COLO829 (cell line): Measurements from ENCODE around the gene CNNM4.

ENCODE experiments used
- DNase-seq: peaks from one replicate; pipeline ENCODE4 v3.0.0; 2012; ENCODE audit warnings: low spot score

The CNNM4 gene

DNA sequence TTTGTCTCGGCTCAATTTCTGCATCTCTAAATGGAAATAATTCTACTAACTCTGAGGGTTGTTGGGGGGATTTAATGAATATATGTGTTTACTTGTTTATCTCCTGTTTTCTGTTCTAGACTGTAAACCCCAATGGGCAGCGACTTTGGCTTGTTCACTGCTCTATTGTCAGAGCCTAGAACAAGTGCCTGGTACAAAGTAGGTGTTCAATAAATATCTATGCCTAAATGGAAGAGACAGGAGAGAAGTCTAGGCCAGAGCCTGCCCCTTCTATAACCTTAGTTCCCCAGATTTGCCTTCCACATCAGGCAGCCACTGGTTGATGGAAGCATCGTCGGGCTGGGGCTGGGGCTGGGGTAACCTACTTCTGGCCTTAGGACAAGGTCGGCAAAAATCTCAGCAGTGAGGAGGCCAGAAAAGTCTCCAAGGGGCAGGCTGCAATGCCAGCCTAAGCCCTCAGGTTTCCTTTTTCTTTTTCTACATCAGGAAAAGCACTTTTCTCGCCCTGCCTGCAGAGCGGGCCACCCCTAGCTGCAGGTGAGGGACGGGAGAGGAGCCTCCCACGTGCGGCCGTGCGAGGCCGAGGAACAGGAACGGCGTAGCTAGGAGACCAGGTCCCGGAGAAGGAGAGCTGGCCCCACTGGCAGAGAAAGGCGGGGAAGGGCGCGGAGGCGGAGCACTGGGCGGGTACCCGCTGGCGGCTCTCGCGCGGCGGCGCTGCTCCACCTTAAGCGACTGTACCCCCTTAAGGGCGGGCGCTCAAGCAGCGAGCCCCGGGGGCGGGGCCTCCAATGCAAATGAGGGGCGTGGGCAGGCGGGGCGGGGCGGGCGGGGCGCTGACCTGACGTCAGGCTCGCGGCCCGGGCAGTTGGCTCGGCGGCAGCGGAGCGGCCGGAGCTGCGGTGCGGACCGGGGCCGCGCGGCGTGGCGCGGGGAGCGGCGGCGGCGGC, at the start of gene CNNM4:
Gene CNNM4 (plus strand): TSS at position 867 of the 950 bp plus-strand sequence. CDS start 98 bp downstream, outside the sequence.
- DNase-seq = peak; percentile 87

- DNase-seq = peak; percentile 92
Measured at GRCh38 chr2:96710985-96711384, 49.7 kb upstream of the CNNM4 start.

GRCh38 chr2:96715658-96716057, 45.0 kb upstream of the CNNM4 start:
- DNase-seq = no peak

GRCh38 chr2:96716388-96716787, 44.3 kb upstream of the CNNM4 start:
- no peak for DNase-seq

DNA sequence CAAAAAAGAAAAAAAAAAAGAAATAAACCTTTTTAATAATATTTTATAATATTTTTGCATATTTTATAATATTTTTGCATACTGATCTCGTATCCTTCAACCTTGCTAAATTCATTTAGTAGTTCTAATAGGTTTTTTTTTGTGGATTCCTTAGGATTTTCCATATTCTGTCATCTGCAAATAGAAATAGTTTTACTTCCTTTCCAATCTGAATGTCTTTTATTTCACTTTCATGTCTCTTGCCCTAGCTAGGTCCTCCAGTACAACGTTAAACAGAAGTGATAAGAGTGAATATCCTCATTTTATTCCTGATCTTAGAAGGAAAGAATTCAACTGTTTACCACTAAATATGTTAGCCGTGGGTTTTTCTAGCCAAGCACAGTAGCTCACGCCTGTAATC, 34.6 kb upstream of the CNNM4 start:
- DNase-seq = no peak

GRCh38 chr2:96727431-96727830, 33.3 kb upstream of the CNNM4 start:
- no peak for DNase-seq

- no peak for DNase-seq
Measured at GRCh38 chr2:96729748-96730147, 31.0 kb upstream of the CNNM4 start.

- DNase-seq = no peak
Measured at GRCh38 chr2:96730212-96730611, 30.5 kb upstream of the CNNM4 start.

GRCh38 chr2:96733931-96734330, 26.8 kb upstream of the CNNM4 start:
- DNase-seq = no peak

DNA sequence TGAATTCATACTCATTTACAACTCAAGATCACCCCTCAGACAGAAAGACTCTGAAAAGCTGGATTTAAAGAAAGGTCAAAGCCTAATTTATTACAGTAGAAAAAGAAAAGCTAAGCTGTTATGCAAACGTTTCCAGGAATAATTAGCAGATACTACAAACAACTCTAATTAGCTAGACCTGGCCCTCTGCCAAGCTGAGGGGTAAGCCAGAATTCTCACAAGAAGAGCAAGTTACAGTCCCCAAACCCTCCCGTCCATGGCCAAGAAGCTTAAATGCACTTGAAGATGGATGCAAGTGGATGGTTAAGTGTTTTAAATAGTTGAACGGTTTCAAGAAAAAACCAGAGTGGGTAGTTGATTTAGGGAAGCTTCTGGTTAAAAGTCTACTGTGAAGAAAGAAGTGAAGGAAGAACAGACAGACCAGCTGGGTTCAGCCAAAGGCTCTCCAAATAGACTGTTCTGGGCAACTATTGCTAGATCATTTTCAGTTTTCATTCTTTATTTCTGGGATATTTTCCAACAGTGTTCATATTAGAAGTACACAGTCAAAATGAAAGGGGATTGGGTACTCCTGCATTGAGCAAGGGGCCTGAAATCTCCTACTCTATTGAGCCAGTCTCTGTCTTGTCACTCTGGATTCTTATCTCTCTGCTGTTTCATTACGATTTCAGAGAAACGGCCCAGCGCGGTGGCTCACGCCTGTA, 25.7 kb upstream of the CNNM4 start:
- no peak for DNase-seq

DNA sequence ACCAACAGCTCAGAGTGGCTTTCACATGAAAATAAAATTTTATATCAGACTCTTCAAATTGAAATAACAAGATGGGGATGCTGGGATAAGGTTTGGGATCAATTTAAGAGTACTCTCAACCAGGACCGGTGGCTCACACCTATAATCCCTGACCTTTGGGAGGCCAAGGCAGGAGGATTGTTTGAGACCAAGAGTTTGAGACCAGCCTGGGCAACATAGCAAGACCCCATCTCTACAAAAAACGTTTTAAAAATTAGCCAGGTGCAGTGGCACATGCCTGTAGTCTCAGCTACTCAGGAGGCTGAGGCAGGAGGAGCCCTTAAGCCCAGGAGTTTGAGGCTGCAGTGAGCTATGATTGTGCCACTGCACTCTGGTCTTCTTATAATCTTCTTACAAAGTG, 23.5 kb upstream of the CNNM4 start:
- DNase-seq = no peak

- DNase-seq = no peak
Measured at GRCh38 chr2:96737831-96738230, 22.9 kb upstream of the CNNM4 start.

GRCh38 chr2:96739076-96739632, 21.5 kb upstream of the CNNM4 start:
- DNase-seq = no peak

DNA sequence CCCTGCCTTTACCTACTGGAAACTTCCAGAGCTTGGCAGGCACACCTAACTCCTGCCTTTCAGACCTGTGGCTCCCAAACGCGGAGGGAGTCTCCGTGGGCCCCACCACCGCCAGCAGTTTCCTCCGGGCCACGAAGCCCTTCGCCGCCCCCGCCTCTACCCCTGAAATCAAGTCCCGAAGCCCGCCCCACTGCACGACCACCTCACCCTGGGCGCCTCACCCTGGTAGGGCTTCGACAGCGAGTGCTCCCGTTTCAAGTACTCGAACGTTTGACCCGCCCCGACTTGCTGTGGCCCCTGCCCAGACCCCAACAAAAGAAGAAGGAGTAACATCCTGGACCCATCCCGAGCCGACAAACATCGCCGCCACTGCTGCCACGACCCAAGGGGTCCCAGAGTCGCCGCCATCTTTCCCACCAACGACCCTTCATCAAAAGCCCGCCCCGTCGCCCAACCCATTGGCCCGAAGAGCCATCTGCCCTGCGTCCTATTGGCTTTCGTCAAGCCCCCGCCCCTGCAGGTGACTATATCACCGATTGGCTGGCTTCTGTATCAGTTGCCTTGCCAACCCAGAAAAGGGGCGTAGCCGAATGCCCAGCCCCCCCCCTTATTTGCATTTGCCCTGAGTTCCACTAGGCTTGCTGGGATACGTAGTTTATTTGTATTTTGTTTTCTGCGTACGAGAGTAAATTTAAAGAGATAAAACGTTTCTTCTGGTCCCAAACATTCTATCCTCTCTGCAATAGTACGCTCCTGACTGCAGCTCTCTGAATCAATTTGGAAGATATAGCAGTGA, 20.9 kb upstream of the CNNM4 start, which contains the start of gene LMAN2L:
Gene LMAN2L (minus strand): TSS at position 432 of the 796 bp plus-strand sequence. CDS start 24 bp downstream, at position 408.
- DNase-seq = peak; percentile 93

DNA sequence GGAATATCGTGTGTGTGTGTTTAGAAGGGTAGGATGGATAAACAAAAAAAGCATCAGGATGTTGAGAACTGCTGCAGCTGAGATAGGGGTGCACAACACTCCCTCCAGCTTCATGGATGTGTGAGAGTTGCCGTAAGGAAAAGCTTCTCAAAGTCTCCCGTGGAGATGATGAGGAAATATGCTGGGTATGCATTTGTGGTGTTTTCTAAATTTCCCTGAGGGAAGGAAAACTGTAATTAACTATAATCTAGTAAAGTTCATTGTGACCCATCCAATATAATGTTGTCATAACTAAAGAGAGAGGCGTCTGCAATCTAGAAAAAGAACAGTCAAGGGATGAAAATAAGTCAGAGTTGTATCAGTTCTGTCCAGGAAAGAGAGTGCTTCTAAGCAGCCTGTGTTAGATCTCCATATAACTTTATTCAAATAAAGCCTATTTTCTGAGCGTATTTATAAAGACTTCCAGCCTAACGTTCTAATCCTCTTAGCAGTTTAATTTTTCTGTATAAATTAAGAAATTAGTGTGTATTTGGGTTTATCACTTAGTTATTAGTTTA, 13.6 kb upstream of the CNNM4 start:
- no peak for DNase-seq

- no peak for DNase-seq
Measured at GRCh38 chr2:96751800-96752199, 8.9 kb upstream of the CNNM4 start.

DNA sequence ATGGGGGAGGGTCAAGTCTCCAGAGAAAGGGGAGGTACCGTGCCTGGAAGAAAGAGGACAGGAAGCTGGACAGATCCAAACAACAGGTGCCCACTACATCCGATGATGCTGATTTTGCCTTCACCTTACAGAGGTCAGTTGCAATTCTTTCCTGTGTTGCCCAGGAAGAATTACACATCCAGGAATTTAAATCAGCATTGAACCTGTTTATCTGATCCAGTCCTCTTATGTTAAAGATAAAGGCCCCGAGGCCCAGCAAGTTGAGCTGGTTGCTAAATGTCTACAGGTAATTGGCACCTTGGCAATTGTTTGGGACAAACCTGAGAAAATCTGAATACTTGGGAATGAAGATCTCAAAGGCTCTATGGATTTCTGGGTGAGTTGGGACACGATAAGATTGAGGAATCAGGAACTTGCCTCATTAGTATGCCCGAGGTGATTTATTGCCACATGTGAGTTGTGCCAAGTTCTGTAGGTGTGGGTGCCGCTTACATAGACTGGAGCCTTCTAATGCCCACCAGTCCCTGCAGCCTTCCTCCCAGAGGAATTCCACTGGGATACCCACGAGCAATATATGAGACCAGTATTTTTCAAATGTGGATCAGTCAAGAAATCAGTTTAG, 6.9 kb upstream of the CNNM4 start:
- DNase-seq = no peak

GRCh38 chr2:96754317-96754716, 6.4 kb upstream of the CNNM4 start:
- DNase-seq = no peak

DNA sequence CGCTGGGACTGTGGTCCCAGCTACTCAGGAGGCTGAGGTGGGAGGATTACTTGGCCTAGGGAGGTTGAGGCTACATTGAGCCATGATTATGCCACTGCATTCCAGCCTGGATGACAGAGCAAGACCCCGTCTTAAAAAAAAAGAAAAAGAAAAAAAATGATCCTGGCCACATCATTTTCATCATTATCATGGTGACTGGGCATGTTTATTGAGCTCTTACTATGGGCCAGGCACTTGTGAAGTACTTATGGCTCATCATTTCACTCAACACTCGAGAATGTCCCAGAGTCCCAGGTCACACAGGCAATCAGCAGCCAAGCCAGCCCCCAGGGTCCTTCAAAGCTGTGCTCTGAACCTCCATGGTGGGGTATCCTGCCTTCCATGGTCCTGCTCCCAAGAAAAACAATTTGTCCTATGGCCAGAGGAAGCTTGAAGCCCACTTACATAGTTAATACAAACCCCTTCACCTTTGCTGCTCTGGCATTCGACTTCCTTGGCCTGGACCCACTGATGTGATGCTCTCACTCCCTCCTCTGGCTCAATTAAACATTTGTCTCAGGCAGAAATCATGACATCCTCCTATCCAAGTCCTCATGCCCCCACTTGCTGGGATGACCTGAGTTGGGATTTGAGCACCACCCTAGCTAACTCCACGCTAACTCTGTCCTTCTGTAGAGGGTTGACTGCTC, 3.8 kb upstream of the CNNM4 start:
- DNase-seq = no peak

DNA sequence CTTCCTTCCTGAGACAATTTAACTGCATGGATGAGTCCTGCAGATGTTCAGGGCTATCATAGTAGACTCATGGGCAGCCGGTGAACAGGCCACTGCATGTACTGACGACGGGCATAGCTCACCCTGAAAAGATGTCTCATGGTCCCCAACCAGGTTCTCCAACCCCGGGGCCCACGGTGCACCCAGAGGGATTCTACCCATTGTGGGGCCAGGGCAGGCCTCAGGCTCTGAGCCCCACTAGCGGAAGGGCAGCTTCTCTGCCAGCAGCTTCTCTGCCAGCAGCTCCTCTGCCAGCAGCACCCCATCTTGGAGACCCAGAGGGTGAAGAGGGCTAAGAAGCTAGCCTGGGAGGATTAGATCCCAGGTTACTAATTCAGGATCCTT, 3.2 kb upstream of the CNNM4 start:
- DNase-seq = no peak

GRCh38 chr2:96758987-96759386, 1.7 kb upstream of the CNNM4 start:
- no peak for DNase-seq
